Measurements from ENCODE around the gene PAQR4.
A peak's percentile ranks its signal among the peaks of the same experiment; 100 is the strongest.

PAQR4 gene

DNA sequence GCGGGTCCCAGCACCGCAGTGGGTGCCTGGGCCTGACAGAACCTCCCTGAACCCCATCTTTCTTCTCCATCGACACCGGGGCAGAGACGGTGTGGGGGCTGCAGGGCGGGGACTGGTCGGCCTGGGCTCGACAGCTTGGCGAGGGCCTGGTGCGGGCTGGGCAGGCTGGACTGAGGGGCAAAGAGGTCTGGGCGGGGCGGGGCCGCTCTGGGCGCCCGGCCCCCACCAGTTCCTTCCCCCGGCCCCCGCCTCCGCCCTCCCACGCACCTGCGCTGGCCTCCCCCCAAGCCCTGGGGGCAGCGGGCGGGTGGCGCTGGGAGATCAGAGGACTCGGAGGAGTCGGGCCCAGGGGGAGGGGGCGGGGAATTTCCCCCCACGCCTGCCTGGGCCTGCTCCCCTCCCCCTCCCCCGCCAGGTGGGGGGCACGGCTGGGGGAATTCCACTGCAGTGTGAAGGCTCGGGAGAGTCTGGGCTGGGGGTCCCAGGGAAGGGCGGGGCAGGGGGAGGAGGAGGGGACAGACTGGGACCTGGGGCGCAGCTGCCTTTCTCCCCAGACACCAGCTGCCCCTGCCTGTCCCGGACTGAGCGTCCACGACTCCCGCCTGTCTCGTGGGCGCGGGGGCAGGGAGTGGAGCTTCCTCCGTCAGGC is 6.0 kb upstream of the PAQR4 start:
- peak overlapping the region; percentile 41 for H3K4me3 ChIP-seq (ENCODE audit: low read depth, low read length)
- no peak for DNase-seq (ENCODE audit: low read depth)

DNA sequence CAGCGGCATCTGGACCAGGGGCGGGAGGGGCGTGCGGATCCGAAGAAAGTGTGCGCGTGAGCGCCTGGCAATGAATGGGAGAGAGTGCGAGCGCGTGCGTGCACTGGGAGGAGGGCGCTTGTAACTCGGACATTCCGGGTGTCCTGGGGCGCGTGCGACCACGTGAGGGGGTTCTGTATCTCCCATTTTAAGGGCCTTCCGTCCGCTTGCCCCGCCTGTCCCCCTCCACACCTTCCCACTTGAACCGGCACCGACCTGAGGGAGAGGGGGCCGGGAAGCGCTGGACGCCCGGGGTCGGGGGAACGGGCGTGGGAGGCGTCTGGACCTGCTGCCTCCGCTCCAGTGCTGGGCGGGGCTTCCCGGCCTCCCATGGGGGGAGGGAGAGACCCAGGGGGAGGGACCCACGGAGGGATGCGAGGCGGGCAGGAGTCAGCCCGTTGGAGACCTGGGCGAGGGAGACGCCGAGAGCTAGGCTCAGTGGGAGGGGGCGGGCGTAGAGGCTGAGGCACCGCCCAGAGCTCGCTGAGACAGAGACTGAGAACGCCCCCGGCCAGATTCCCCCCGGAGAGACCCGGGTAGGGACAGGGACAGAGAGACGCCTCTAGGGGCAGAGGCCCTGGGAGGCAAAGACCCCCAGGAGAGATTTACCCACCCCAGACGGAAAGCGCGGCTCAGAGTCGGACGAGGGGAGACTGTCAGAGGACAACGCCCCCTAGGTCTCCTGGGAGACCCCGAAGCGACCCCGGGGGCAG is 5.2 kb upstream of the PAQR4 start, which contains the start of gene KREMEN2:
Gene KREMEN2 (plus strand): TSS at position 553 of the 752 bp plus-strand sequence. CDS start 246 bp downstream, outside the sequence.
- peak within 1 kb of the TSS; percentile 41 for H3K4me3 ChIP-seq (ENCODE audit: low read depth, low read length)
- DNase-seq (ENCODE audit: low read depth), result no peak

DNA sequence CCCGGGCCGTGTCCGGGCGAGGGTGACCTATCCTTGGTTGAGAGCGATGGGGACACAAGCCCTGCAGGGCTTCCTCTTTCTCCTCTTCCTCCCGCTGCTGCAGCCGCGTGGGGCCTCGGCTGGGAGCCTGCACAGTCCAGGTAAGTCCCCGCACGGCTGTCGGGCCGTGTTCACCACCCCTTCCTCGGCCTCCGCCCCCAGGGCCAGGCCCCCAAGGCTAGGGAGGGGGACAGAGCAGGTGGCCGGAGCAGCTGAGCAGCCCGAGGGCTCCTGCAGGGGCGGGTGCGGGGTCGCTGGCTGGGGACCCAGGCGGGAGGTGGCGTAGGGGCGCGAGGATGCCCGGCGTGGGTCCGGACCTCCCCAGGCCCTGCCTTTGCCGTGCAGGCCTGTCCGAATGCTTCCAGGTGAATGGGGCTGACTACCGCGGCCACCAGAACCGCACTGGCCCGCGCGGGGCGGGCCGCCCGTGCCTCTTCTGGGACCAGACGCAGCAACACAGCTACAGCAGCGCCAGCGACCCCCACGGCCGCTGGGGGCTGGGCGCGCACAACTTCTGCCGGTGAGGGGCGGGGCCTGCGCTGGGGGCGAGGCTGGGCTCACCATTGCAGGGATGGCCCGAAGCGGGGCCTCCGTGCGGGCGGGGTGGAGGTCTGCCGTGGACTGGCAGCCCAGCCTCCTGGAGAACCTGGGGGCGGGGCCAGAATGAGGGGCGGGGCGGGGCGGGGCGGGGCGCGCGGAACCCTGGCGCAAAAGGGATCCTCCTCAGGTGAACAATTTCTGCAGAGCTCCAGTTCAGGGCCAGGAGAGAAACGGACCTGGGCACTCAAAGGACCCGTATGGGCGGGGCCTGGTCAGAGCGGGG is 4.4 kb upstream of the PAQR4 start:
- peak overlapping the region; percentile 41 for H3K4me3 ChIP-seq (ENCODE audit: low read depth, low read length)

DNA sequence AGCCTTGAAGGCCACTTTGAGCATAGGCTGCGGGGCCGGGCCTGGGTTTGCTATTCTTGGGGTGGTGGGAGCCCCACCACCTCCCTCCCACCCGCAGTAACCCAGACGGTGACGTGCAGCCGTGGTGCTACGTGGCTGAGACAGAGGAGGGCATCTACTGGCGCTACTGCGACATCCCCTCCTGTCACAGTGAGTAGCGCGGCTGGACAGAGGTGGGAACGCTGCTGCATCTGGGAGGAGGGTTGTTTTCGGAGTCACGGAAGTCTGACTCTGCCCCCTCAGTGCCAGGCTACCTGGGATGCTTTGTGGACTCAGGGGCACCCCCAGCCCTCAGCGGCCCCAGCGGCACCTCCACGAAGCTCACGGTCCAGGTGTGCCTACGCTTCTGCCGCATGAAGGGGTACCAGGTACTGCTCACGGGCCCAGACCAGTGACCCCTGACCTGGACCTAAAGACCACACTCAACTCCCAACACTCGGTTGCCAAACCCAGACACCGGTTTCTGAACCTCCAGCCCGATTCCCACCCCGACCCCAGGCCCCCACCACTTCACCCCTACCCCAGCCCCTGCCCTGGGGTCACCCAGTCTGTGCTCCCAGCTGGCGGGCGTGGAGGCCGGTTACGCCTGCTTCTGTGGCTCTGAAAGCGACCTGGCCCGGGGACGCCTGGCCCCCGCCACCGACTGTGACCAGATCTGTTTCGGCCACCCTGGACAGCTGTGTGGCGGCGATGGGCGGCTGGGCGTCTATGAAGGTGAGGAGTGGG is 2.9 kb upstream of the PAQR4 start:
- H3K4me3 ChIP-seq (ENCODE audit: low read depth, low read length), result no peak overlapping the region
- DNase-seq (ENCODE audit: low read depth), result no peak

More for the DNA sequence above, 4.4 kb upstream of the PAQR4 start:
- no peak for DNase-seq (ENCODE audit: low read depth)

DNA sequence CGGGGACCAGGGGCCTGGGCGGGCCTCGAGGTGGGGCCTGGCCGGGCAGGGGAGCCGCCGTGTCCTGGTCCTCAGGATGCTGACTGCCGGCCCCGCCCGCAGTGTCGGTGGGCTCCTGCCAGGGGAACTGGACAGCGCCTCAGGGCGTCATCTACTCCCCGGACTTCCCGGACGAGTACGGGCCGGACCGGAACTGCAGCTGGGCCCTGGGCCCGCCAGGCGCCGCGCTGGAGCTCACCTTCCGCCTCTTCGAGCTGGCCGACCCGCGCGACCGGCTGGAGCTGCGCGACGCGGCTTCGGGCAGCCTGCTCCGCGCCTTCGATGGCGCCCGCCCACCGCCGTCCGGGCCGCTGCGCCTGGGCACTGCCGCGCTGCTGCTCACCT is 2.3 kb upstream of the PAQR4 start:
- no peak overlapping the region for H3K4me3 ChIP-seq (ENCODE audit: low read depth, low read length)
- DNase-seq (ENCODE audit: low read depth), result no peak

DNA sequence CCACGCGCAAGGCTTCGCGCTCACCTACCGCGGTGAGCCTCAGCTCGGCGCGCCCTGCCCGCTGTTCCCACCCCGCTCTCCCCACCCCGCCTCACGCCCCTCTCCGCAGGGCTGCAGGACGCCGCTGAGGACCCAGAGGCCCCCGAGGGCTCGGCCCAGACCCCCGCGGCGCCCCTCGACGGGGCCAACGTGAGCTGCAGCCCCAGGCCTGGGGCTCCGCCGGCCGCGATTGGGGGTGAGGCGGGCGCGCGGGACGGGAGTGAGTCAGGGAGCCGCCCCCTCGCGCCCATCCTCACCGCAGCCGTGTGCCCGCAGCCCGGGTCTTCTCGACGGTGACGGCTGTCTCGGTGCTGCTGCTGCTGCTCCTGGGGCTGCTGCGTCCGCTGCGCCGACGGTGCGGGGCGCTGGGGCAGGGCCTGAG is 1.9 kb upstream of the PAQR4 start:
- no peak for DNase-seq (ENCODE audit: low read depth)
- H3K4me3 ChIP-seq (ENCODE audit: low read depth, low read length), result no peak overlapping the region

DNA sequence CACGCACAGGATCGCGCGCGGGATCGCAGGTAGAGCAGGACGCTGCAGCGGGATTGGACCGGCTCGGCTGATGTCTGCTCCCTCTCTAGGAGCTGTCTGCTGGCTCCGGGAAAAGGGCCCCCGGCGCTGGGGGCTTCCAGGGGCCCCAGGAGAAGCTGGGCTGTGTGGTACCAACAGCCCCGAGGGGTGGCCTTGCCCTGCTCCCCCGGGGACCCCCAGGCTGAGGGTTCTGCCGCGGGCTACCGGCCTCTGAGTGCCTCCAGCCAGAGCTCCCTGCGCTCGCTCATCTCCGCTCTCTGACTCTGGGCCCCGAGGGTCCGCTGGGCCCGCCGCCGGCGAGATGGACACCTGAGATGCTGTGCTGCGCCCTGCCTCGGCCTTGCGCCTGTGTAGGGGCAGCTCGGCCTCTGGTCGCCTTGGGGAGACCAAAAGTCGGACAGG is 1.4 kb upstream of the PAQR4 start:
- DNase-seq (ENCODE audit: low read depth), result no peak
- no peak overlapping the region for H3K4me3 ChIP-seq (ENCODE audit: low read depth, low read length)

DNA sequence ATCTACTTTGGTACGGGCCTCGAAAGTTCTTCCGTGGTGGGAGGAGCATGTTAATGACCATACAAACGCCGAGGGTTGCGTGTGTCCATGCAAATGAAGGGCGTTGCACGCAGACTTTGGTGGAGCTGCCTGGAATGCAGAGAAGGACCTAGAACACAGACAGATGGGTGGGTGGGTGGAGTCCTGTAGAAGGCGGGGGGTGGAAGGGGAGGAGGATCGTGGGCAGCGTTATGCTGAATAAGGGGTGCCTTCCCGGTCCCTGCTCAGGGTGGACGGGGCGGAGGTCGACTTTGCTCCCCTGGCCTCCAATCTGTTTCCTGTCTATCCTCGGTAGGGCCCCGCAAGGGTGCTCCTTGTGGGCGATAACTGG is 795 bp upstream of the PAQR4 start:
- DNase-seq (ENCODE audit: low read depth), result no peak
- peak overlapping the region; percentile 67 for H3K4me3 ChIP-seq (ENCODE audit: low read depth, low read length)

DNA sequence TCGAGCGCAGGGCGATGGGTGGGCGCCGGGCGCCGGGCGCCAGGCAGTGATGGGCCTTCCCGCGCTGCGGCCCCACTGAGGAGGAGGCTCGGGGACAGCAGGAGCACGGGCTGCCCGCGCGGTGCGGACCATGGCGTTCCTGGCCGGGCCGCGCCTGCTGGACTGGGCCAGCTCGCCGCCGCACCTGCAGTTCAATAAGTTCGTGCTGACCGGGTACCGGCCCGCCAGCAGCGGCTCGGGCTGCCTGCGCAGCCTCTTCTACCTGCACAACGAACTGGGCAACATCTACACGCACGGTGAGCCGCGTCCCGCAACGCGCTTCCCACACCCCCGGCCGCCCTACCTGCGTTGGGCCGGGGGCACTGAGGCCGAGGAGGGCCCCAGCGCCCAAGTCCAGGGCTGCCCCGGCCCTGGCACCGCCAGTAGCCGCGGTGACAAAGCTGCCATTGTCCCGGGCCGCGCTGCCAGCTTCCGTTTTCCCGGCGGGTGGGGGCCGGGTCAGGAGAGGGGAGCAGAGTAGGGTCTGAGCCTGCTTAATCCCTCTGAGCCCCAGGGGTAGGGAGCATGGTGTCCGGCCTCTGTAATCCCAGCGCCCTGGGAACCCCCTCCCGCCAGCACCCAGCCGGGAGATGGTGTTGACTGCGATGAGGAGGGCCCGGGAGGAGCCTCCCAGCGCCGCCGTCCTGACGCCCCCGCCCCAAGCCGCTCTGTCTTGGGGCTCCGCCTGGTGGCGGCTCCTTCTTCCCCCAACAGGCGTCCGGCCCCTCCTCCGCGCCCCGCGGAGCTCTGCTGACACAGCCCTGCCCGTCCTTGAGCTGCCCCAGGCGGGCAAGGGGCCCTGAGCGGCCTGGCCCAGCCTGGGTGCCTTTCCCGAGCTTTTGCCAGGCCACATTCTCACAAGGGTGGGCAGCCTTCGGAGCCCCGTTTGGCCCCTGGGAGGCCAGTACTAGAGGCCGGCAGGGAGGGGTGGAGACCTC is 685 bp downstream of the PAQR4 start:
- H3K4me3 ChIP-seq (ENCODE audit: low read depth, low read length), result peak overlapping the region; percentile 67
- DNase-seq (ENCODE audit: low read depth), result no peak

DNA sequence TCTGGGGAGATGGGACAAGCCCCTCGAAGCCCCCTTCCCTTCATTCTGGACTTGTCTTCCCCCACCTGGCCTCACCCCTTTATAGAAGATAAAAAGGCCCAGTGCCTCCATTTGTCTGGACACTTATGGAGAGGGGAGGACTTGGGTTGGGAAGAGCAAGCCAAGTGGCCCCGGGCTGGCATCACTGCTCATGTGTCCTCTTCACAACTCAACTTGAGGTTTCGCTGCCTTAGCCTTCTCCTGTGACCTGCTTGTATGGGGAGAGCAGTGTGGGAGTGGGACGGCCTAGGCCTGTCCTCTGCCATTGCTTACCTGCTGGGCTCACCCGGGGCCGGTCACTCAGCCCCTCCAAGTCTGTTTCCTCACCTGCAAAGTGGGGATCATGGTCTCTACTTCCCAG is 1.4 kb downstream of the PAQR4 start:
- DNase-seq (ENCODE audit: low read depth), result no peak
- peak overlapping the region; percentile 67 for H3K4me3 ChIP-seq (ENCODE audit: low read depth, low read length)

DNA sequence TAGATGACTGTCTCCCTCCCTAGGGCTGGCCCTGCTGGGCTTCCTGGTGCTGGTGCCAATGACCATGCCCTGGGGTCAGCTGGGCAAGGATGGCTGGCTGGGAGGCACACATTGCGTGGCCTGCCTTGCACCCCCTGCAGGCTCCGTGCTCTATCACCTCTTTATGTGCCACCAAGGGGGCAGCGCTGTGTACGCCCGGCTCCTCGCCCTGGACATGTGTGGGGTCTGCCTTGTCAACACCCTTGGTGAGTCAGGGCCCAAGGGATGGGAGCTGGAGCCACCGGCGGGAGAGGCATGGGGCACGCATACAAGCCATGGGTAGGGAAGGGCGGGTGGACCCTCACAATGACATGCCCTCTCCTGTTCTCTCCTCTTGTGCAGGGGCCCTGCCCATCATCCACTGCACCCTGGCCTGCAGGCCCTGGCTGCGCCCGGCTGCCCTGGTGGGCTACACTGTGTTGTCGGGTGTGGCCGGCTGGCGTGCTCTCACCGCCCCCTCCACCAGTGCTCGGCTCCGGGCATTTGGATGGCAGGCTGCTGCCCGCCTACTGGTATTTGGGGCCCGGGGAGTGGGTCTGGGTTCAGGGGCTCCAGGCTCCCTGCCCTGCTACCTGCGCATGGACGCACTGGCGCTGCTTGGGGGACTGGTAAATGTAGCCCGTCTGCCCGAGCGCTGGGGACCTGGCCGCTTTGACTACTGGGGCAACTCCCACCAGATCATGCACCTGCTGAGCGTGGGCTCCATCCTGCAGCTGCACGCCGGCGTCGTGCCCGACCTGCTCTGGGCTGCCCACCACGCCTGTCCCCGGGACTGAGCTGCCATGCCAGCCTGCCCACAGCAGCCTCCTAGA is 2.2 kb downstream of the PAQR4 start:
- H3K4me3 ChIP-seq (ENCODE audit: low read depth, low read length), result no peak overlapping the region
- DNase-seq (ENCODE audit: low read depth), result no peak

DNA sequence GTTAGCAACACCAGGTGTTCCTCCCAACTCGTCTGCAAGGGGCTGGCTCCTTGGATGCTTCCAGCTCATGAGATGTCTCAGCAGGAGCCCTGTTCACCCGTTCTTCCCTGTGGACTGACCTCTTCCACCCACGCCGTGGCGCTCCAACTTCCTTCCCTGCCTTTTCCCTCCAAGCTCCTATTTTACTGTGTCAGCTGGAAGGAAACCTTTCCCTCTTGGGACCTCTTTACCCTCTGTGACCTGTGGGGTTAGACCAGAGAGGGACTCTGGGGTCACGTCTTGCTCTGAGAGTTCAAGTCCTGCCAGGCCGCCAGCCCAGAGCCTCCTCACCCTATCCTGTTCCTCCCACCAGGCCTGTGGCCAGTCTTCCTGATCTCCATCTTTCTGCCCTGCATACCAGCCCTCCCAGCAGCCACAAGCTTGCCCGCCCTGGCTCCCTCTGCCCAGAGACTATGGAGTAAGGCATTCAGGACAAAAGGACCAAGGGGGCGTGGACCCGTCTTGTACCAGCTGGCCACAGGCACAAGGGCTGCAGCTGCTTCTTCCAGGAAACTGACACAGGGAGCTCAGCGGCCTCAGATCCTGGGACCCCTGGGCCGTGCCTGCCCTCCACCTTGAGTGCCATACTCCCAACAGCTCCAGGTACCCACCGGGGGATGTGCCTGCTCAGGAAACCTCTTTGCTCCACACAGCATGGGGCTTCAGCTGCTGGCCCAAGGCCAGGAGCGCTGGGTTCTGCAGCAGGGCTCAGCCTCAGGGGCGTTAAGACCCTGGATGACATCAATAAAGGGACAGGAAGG is 3.0 kb downstream of the PAQR4 start:
- DNase-seq (ENCODE audit: low read depth), result no peak
- H3K4me3 ChIP-seq (ENCODE audit: low read depth, low read length), result no peak overlapping the region

DNA sequence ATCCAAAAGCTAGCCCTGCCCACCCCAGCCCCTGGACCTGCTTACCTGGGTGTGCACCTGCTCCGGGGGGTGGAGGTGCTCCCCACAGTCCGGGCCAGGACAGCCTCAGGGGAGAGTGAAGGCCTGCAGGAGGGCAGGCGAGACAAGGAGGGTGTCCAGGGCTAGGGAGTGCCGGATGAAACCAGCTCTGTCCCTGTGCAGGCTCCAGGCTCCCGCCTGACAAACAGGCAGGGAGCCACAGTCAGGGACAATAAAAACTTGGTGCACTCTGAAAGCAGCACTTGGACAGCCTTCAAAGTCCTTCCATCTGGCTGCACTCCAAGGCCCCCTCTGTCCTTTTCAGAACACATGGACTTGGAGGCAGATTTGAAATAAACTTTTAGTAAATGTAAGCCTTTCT is 3.9 kb downstream of the PAQR4 start:
- no peak overlapping the region for H3K4me3 ChIP-seq (ENCODE audit: low read depth, low read length)
- no peak for DNase-seq (ENCODE audit: low read depth)

DNA sequence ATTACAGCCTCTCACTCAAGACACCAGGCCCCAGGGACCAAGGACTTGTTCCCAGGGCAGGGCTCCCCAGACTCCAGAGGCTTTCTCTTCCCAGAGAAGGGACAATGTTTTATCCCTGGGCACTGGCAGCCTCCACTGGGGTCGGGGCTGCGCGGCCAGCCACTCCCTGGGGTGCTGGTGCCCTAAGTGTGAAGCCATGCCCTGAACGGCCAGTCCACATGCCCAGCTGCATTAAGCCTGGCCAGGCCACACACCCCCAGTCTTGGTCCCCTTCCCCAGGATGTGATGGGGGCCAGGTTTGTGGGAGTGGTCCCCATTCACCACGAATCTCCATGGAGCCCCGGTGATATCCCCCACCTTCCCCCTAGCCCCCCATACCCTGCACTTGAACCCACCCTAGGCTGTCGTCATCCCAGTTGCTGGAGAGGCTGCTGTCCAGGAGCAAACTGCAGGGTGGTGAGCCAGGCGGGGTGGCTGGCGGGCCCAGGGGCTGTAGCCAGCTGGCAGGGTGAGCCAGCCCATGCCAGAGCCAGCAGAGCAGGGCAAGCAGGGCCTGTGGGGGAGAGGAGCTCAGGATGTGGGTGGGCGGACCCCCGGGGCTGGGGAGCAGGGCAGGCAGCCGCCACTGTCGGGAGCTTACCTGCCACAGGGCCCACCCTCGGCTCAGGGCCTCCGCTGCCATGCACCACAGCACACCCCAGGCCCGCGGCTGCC is 4.6 kb downstream of the PAQR4 start:
- DNase-seq (ENCODE audit: low read depth), result no peak
- no peak overlapping the region for H3K4me3 ChIP-seq (ENCODE audit: low read depth, low read length)

DNA sequence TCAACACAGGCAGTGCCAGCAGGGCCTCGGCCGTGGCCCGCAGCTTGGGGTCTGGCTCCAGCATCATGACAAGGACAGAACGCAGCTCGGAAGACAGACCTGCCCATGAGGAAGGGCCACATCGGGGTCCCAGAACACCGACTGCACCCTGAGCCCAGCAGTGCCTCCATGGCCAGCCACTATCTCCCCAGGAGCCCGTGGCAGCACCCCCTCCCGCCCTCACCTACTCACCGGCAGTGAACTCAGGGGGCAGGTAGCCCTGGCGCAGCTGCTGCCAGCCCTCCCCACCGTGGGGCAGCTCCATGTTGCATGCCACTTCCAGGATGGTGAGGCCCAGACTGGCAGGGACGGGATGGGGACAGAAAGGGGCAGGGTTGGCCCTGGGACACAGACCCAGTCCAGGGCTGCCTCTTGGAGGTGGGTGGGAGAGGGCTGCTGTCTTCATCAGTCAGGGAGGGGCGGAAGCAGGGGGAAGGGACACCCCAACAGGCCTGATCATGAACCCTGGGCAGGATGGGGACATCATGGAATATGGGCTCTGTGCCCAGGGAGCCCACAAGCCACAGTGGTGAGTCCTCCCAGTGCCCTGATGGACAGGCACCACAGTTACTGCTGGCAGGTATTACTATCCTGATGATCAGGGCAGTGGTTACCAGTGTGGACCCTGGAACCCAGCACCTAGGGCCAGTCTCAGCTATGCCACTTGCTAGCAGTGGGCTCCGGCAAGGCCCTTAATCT is 5.3 kb downstream of the PAQR4 start:
- DNase-seq (ENCODE audit: low read depth), result no peak
- H3K4me3 ChIP-seq (ENCODE audit: low read depth, low read length), result no peak overlapping the region
